ENCODE results near the gene OR5AL1. TPM values are rescaled to one million over a fixed set of nuclear protein-coding genes. Genes with fewer than 3 reads are reported as not detected.
"Not testable (repeated sequence)": the region's sequence is repeated elsewhere in the genome, so short reads cannot be mapped to it uniquely, and the experiment has no call there.

The OR5AL1 gene
- total RNA-seq = not detected in 2 replicates

DNA sequence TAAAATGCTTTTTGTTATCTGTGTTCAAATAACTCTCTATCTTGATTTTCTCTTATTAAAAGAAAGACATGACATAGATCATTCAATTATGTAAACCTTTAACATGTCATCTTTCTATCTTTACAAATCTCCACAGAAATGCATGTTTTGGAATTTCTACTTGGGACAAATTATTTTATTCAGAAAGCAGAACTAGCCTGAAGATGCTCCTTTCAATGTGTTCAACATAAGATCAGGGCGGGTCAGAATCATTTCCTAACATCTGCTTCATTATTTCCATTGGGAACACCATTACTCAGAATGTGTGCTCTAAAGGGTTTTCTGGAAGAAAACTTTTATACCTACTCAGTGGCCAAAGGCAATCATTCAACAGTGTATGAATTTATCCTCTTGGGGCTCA, at the start of gene OR5AL1:
Gene OR5AL1 (plus strand): TSS at position 301 of the 400 bp plus-strand sequence.
- intact Hi-C loops (cut with micrococcal nuclease) = no loop called here
- H3K9me3 Mint-ChIP-seq = peaks cover 25% of the 10 kb centered on the region

DNA sequence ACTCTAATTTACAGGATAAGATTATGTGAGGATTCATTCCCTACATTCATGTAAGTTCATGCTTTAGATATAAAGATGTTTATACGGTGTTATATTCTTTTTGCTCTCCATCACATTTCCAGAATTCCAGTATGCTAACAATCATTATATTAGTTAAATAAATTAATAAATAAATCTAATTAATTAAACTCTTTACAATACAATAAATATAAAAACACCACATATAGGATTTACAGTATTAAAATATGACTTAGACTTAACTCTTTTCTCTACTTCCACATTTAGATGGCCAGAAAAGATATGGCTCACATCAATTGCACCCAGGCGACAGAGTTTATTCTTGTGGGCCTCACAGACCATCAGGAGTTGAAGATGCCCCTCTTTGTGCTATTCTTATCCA, 37.2 kb upstream of the OR5AL1 start, which contains the start of gene OR8U1:
Gene OR8U1 (plus strand): TSS at position 301 of the 400 bp plus-strand sequence. CDS start 0 bp downstream, at position 301.
- no peak within 1 kb of the TSS for H3K4me3 Mint-ChIP-seq
- H3K36me3 Mint-ChIP-seq (ENCODE audit: low read depth) = no peaks in the 10 kb centered on the region
- no peaks in the 10 kb centered on the region for H3K27me3 Mint-ChIP-seq (ENCODE audit: insufficient read depth)
- H3K4me1 Mint-ChIP-seq (ENCODE audit: low read depth) = no peaks in the 10 kb centered on the region
- intact Hi-C loops (cut with micrococcal nuclease) = no loop called here
- no peak within 1 kb of the TSS for H3K27ac Mint-ChIP-seq
- peaks cover 27% of the 10 kb centered on the region for H3K9me3 Mint-ChIP-seq
- no peak for DNase-seq (ENCODE audit: low spot score)

More for the DNA sequence above, at the start of gene OR5AL1:
- Mint-ChIP-seq H3K4me1 (ENCODE audit: low read depth) (no peaks in the 10 kb centered on the region), H3K36me3 (ENCODE audit: low read depth) (no peaks in the 10 kb centered on the region), H3K4me3 (no peak within 1 kb of the TSS), H3K27ac (no peak within 1 kb of the TSS), H3K27me3 (ENCODE audit: insufficient read depth) (no peaks in the 10 kb centered on the region)
- no peak for DNase-seq (ENCODE audit: low spot score)

DNA sequence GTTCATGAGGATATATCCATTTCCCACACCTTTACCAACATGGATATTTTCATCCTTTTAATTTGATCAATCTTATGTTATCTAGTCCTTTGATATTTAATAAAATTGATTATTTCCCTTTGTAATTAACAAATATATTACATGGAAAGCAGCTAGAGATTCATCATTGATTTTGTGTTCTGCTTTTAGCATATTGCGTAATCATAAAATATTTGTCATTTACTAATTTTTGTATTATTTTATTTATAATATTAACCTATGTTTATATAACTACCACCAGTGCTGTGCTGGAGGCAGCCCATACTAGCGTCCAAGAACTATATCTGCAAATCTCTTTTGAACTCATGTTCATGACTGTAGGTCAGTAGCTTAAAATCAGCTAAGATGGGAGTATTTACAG, 32.4 kb upstream of the OR5AL1 start:
- intact Hi-C loops (cut with micrococcal nuclease) = no loop called here
- Mint-ChIP-seq H3K4me3 (no peak overlapping the region), H3K36me3 (ENCODE audit: low read depth) (no peaks in the 10 kb centered on the region), H3K27ac (no peak overlapping the region), H3K4me1 (ENCODE audit: low read depth) (no peaks in the 10 kb centered on the region), H3K27me3 (ENCODE audit: insufficient read depth) (no peaks in the 10 kb centered on the region), H3K9me3 (peaks cover 19% of the 10 kb centered on the region)
- DNase-seq (ENCODE audit: low spot score) = no peak

DNA sequence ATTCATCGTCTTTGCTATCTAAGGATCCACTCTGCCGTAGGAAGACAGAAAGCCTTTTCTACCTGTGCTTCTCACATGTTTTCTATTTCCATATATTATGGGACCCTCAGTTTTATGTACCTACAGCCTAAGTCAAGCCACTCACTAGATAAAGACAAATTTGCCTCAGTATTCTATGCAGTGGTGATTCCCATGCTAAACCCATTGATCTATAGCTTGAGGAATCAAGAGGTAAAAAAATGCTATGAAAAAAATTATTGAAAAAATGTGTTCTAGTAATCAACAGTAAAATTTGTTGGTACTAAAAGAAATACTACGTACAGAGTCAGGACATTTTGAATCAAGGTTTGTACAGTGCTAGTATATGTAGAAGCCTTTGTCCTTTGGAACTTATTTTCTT, 18.1 kb upstream of the OR5AL1 start:
- no peaks in the 10 kb centered on the region for H3K36me3 Mint-ChIP-seq (ENCODE audit: low read depth)
- no peak overlapping the region for H3K27ac Mint-ChIP-seq
- intact Hi-C loops (cut with micrococcal nuclease) = no loop called here
- DNase-seq (ENCODE audit: low spot score) = no peak
- H3K4me3 Mint-ChIP-seq = no peak overlapping the region
- H3K27me3 Mint-ChIP-seq (ENCODE audit: insufficient read depth) = no peaks in the 10 kb centered on the region
- no peaks in the 10 kb centered on the region for H3K9me3 Mint-ChIP-seq
- no peaks in the 10 kb centered on the region for H3K4me1 Mint-ChIP-seq (ENCODE audit: low read depth)

DNA sequence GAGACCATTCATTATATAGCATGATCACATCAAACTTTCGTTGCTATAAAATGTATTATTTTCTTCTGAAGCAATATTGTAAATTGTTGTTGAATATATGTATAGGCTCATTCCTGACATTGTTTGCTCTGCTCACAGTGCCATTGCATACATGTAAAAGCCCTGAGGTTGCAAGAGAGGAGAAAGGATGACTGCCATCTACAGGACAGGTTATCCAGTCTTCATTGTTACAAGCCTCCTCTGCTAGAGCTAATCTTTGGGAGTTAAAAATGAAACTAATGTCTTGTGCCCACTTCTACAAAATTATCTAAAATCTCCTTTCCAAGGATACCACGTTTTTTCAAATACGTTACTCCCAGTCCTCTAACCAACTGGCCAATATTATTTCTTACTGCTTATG, 16.4 kb upstream of the OR5AL1 start:
- Mint-ChIP-seq H3K9me3 (no peaks in the 10 kb centered on the region), H3K27me3 (ENCODE audit: insufficient read depth) (no peaks in the 10 kb centered on the region), H3K4me1 (ENCODE audit: low read depth) (no peaks in the 10 kb centered on the region), H3K4me3 (no peak overlapping the region), H3K36me3 (ENCODE audit: low read depth) (no peaks in the 10 kb centered on the region), H3K27ac (no peak overlapping the region)
- intact Hi-C loops (cut with micrococcal nuclease) = no loop called here
- DNase-seq (ENCODE audit: low spot score) = no peak

DNA sequence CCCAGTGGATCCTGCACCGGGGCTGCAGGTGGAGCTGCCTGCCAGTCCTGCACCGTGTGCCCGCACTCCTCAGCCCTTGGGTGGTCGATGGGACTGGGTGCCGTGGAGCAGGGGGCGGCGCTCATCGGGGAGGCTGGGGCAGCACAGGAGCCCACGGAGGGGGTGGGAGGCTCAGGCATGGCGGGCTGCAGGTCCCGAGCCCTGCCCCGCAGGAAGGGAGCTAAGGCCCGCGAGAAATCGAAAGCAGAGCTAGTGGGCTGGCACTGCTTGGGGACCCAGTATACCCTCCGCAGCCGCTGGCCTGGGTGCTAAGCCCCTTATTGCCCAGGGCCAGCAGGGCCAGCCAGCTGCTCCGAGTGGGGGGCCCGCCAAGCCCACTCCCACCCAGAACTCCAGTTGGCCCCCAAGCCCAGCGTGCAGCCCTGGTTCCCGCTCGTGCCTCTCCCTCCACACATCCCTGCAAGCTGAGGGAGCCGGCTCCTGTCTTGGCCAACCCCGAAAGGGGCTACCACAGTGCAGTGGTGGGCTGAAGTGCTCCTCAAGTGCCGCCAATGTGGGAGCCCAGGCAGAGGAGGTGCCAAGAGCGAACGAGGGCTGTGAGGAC, 10.5 kb upstream of the OR5AL1 start:
- DNase-seq (ENCODE audit: low spot score); H3K27me3 Mint-ChIP-seq (ENCODE audit: insufficient read depth); intact Hi-C loops (cut with micrococcal nuclease); H3K4me1 Mint-ChIP-seq (ENCODE audit: low read depth); H3K27ac Mint-ChIP-seq; H3K36me3 Mint-ChIP-seq (ENCODE audit: low read depth); H3K4me3 Mint-ChIP-seq: not testable (repeated sequence)
- H3K9me3 Mint-ChIP-seq = peaks cover 25% of the 10 kb centered on the region

DNA sequence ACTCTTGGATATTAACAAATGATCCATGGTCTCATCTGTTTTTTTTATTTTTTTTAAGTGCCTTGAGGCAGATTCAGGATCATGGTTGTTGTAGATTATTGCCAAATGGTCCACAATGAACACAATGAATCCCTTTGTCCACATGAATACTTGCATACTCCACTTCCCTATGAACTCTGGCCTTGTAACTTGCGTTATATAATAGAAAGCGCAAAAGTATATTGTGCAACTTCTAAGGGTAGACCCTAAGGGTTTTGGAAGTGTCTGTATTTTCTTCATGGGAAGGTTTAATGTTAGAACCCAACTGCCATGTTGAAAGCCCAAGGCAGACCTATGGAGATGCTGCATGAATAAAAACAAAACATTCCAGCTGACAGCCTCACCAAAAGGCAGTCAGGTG, 8.1 kb upstream of the OR5AL1 start:
- intact Hi-C loops (cut with micrococcal nuclease) = no loop called here
- Mint-ChIP-seq H3K27ac (no peak overlapping the region), H3K9me3 (peaks cover 43% of the 10 kb centered on the region), H3K4me3 (no peak overlapping the region), H3K4me1 (ENCODE audit: low read depth) (no peaks in the 10 kb centered on the region), H3K36me3 (ENCODE audit: low read depth) (no peaks in the 10 kb centered on the region), H3K27me3 (ENCODE audit: insufficient read depth) (no peaks in the 10 kb centered on the region)
- no peak for DNase-seq (ENCODE audit: low spot score)

DNA sequence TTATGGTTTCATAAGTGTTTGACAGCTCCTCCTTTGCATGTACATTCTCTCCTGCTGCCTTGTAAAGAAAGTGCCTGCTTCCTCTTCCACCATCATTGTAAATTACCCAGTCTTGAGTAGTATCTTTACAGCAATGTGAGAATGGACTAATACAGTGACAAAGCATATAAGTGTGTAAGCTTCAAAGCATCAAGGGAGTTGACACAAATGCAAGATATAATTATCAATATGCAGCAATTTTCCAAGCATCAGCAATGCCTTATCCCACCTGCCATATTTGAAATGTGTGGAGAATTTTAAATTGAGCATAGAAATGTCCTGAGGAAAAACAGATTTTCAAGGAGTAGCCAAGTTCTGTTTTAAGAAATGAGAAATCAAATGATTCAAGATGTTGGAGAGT, 1.7 kb upstream of the OR5AL1 start:
- H3K27ac Mint-ChIP-seq = no peak overlapping the region
- H3K36me3 Mint-ChIP-seq (ENCODE audit: low read depth) = no peaks in the 10 kb centered on the region
- intact Hi-C loops (cut with micrococcal nuclease) = no loop called here
- H3K4me1 Mint-ChIP-seq (ENCODE audit: low read depth) = no peaks in the 10 kb centered on the region
- no peaks in the 10 kb centered on the region for H3K27me3 Mint-ChIP-seq (ENCODE audit: insufficient read depth)
- no peak for DNase-seq (ENCODE audit: low spot score)
- peaks cover 38% of the 10 kb centered on the region for H3K9me3 Mint-ChIP-seq
- H3K4me3 Mint-ChIP-seq = no peak overlapping the region

DNA sequence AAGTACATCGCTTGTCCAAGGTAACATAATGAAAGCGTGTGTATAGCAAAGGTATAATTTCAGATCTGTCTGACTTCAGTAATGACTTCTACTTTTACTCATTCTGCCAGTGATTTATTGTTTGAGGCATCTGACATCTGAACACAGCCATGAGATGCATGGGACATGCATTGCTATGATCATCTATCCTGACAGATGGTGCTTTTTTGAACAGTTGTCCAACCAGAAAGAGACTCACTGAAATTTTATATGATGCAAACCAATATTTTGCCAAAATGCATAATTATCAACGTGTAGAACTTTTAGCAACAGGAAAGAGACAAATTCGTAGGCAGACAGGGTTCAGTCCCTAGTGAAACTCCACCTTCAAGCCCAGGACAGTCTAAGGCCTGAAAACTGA, 41.0 kb downstream of the OR5AL1 start:
- Mint-ChIP-seq H3K4me3 (no peak overlapping the region), H3K27ac (no peak overlapping the region), H3K27me3 (ENCODE audit: insufficient read depth) (no peaks in the 10 kb centered on the region), H3K4me1 (ENCODE audit: low read depth) (no peaks in the 10 kb centered on the region), H3K9me3 (peaks cover 17% of the 10 kb centered on the region), H3K36me3 (ENCODE audit: low read depth) (no peaks in the 10 kb centered on the region)
- intact Hi-C loops (cut with micrococcal nuclease) = no loop called here
- no peak for DNase-seq (ENCODE audit: low spot score)

DNA sequence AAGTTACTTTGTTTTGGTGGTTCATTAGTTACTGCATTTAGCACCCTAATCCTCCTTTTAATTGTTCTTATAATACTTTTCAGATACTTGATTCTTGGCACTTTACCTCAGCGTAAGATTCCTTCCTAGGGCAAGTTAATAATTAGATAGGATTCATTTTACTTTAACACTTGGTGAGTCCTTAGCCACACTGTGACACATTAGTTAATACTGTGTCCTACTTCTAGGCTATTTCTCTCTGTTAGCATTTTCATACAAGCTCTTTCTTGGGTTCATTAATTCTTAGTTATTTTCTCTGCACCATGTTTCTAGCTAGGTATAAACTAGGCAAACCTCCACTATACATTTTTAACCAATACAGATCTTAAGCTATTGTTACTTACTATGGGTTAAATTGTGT, 44.6 kb downstream of the OR5AL1 start:
- intact Hi-C loops (cut with micrococcal nuclease) = no loop called here
- peaks cover 18% of the 10 kb centered on the region for H3K9me3 Mint-ChIP-seq
- H3K27ac Mint-ChIP-seq = no peak overlapping the region
- no peaks in the 10 kb centered on the region for H3K27me3 Mint-ChIP-seq (ENCODE audit: insufficient read depth)
- no peaks in the 10 kb centered on the region for H3K36me3 Mint-ChIP-seq (ENCODE audit: low read depth)
- no peaks in the 10 kb centered on the region for H3K4me1 Mint-ChIP-seq (ENCODE audit: low read depth)
- H3K4me3 Mint-ChIP-seq = no peak overlapping the region
- no peak for DNase-seq (ENCODE audit: low spot score)

Other genes starting within 250 kb of the OR5AL1 start
- not detected in 2 replicates for gene OR5J2, start 236.1 kb upstream of the OR5AL1 start, total RNA-seq
- not detected in 2 replicates for gene OR5T2, start 178.4 kb upstream of the OR5AL1 start, total RNA-seq
- gene OR5T3, start 160.4 kb upstream of the OR5AL1 start, total RNA-seq = not detected in 2 replicates
- not detected in 2 replicates for gene OR5T1, start 138.5 kb upstream of the OR5AL1 start, total RNA-seq
- not detected in 2 replicates for gene OR8H1, start 120.4 kb upstream of the OR5AL1 start, total RNA-seq
- not detected in 2 replicates for gene OR8K3, start 97.6 kb upstream of the OR5AL1 start, total RNA-seq
- gene OR8K1, start 66.7 kb upstream of the OR5AL1 start, total RNA-seq = not detected in 2 replicates
- gene OR8J1, start 58.4 kb upstream of the OR5AL1 start, total RNA-seq = not detected in 2 replicates
- gene OR8U1, start 37.1 kb upstream of the OR5AL1 start, total RNA-seq = not detected in 2 replicates
- not detected in 2 replicates for gene OR5M3, start 60.7 kb downstream of the OR5AL1 start, total RNA-seq
- gene OR5M8, start 78.7 kb downstream of the OR5AL1 start, total RNA-seq = not detected in 2 replicates
- gene OR5M11, start 130.6 kb downstream of the OR5AL1 start, total RNA-seq = not detected in 2 replicates
- gene OR5M10, start 165.0 kb downstream of the OR5AL1 start, total RNA-seq = not detected in 2 replicates
- not detected in 2 replicates for gene OR5M1, start 202.2 kb downstream of the OR5AL1 start, total RNA-seq
- not detected in 2 replicates for gene OR5AP2, start 229.7 kb downstream of the OR5AL1 start, total RNA-seq

All from activated T-helper 1 cell treated with anti-CD3 and anti-CD28 coated beads, Interleukin-12 subunit alpha, Interleukin-12 subunit beta, Interleukin-2, Interleukin-4 antibody, amounts not matched to agents 30 ng/mL and 10 ng/mL and 1 ng/mL, durations not matched to agents 14 hours and 24 hours and 36 hours (primary cell).